Common myeloid progenitor, CD34-positive (primary cell): ENCODE data around the gene DAGLA.

Source experiments
- CTCF ChIA-PET: fragments of 350-600 bp; sonication (Branson Sonifier 250); formaldehyde crosslinking; loops from one replicate; lab custom pipeline; 2021; ENCODE audit warnings: antibody characterized with exemption; lab: Charles Lee
- POLR2A ChIA-PET: fragments of 350-600 bp; sonication (Branson Sonifier 250); formaldehyde crosslinking; loops from one replicate; lab custom pipeline; 2021; ENCODE audit warnings: antibody characterized with exemption; lab: Charles Lee
- DNase-seq, 3 donors: peaks; one replicate each; pipeline versions ENCODE4 v3.0.0 to v3.0.0-alpha.2; 2013
- H3K27ac ChIP-seq, 2 experiments: 1 replicate in 1 of 2; 2 replicates in 1 of 2; pipeline ENCODE4 v1.7.0; 2013; ENCODE audit warnings: inconsistent platforms in 2 of 2, low read length in 2 of 2, mild to moderate bottlenecking in 2 of 2, low read depth in 1 of 2, moderate library complexity in 1 of 2; ENCODE audit not compliant: severe bottlenecking in 2 of 2, insufficient read depth in 1 of 2, poor library complexity in 1 of 2
- H3K27me3 ChIP-seq, 5 experiments: replicated peaks in 2 of 5; 1 replicate in 3 of 5; 2 replicates in 2 of 5; pipeline versions ENCODE4 v1.6.1 to v1.7.0; 2013; ENCODE audit warnings: low read length in 4 of 5, mild to moderate bottlenecking in 2 of 5, moderate library complexity in 2 of 5, inconsistent platforms in 1 of 5; ENCODE audit not compliant: insufficient read depth in 5 of 5, control insufficient read depth in 4 of 5
- H3K36me3 ChIP-seq, 4 experiments: 1 replicate in 2 of 4; 2 replicates in 2 of 4; pipeline versions ENCODE4 v1.6.1 to v1.7.0; 2013; ENCODE audit warnings: low read length in 3 of 4, control low read depth in 1 of 4, mild to moderate bottlenecking in 1 of 4; ENCODE audit not compliant: control insufficient read depth in 4 of 4, insufficient read depth in 4 of 4
- H3K4me1 ChIP-seq, 4 experiments: 1 replicate in 3 of 4; 2 replicates in 1 of 4; pipeline versions ENCODE4 v1.6.1 to v1.7.1; 2013; ENCODE audit warnings: low read length in 3 of 4, mild to moderate bottlenecking in 3 of 4, control low read depth in 1 of 4, inconsistent platforms in 1 of 4, moderate library complexity in 1 of 4; ENCODE audit not compliant: control insufficient read depth in 4 of 4, insufficient read depth in 4 of 4; ENCODE audit errors: control extremely low read depth in 1 of 4
- H3K4me3 ChIP-seq, 7 experiments: 1 replicate in 4 of 7; 2 replicates in 3 of 7; pipeline versions ENCODE4 v1.5.1 to v1.7.0; 2013; ENCODE audit warnings: mild to moderate bottlenecking in 7 of 7, low read length in 6 of 7, moderate library complexity in 6 of 7, inconsistent platforms in 2 of 7, low read depth in 2 of 7, control low read depth in 1 of 7; ENCODE audit not compliant: insufficient read depth in 4 of 7, control insufficient read depth in 1 of 7; ENCODE audit errors: extremely low read depth in 1 of 7
- H3K9me3 ChIP-seq, 5 experiments: 1 replicate in 4 of 5; 2 replicates in 1 of 5; pipeline versions ENCODE4 v1.6.1 to v1.7.1; 2013; ENCODE audit warnings: low read length in 4 of 5, mild to moderate bottlenecking in 2 of 5, inconsistent platforms in 1 of 5, low read depth in 1 of 5, moderate library complexity in 1 of 5; ENCODE audit not compliant: control insufficient read depth in 4 of 5, insufficient read depth in 2 of 5; ENCODE audit errors: control extremely low read depth in 1 of 5
- WGBS: methylation state at CpG from one replicate; pipeline ENCODE4 v1.1.5; 2013; ENCODE audit not compliant: insufficient coverage; 5-methylcytosine and 5-hydroxymethylcytosine counted together

Gene DAGLA

DNA sequence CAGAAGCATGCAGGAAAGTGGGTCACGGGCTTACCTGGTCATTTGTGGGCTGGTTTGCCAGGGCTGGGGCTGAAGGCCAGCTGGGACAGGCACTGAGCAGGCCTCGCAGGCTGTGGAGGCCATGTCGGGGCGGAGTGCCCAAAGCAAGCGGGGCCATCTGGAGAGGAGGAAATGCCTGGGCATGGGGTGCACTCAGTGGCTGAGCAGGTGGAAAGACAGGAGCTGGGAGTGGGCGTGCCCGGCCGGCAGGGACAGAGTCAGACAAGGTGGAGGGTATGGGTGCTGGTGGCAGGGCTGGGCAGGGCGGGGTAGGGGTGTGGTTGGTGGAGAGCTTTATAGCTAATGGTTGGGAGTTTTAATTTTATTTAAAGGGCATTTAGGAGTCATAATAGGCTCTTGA is 27.4 kb downstream of the DAGLA start:
- POLR2A ChIA-PET, result no interaction called here
- DNase-seq, result no peak
- 95% methylated on average over 9 of the region's 9 CpGs for WGBS
- Histone ChIP-seq H3K27me3 (no peaks in the 10 kb centered on the region), H3K4me1 (peaks cover 0 to 7% (median 6%) of the 10 kb centered on the region in 4 experiments), H3K4me3 (no peak overlapping the region), H3K36me3 (no peaks in the 10 kb centered on the region), H3K27ac (no peak overlapping the region), H3K9me3 (no peaks in the 10 kb centered on the region)
- CTCF ChIA-PET, result interaction anchor here (1.5 to 3.4 kb wide), 2 partner anchors 9 to 26 kb away, joined by 4 to 12 read pairs; no protein-coding TSS in a partner anchor

DNA sequence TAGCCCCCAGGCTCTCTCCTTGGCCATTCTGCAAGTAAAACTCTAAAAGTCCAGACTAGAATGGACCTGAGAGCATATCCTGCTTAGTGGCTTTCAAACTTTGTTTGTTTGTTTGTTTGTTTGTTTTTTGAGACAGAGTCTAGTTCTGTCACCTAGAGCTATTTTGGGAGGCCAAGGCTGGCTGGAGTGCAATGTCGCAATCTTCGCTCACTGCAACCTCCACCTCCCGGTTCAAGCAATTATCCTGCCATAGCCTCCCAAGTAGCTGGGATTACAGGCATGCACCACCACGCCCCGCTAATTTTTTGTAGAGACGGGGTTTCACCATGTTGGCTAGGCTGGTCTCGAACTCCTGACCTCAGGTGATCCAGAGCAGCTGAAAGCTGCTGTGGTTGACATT is 28.9 kb downstream of the DAGLA start:
- 99% methylated on average over 7 of the region's 7 CpGs for WGBS
- Histone ChIP-seq H3K27ac (no peak overlapping the region), H3K4me3 (no peak overlapping the region), H3K9me3 (no peaks in the 10 kb centered on the region), H3K36me3 (no peaks in the 10 kb centered on the region), H3K4me1 (no peaks in the 10 kb centered on the region), H3K27me3 (no peaks in the 10 kb centered on the region)
- ChIA-PET POLR2A (interaction anchor here (0.6 kb wide), 1 partner anchor 12 kb away, joined by 3 read pairs; no protein-coding TSS in a partner anchor), CTCF (interaction anchor here (0.7 to 3.4 kb wide), 8 partner anchors 8 to 40 kb away, joined by 3 to 12 read pairs (median 4); no protein-coding TSS in a partner anchor)
- no peak for DNase-seq

- Histone ChIP-seq H3K9me3 (no peaks in the 10 kb centered on the region), H3K27me3 (no peaks in the 10 kb centered on the region), H3K4me3 (no peak overlapping the region), H3K4me1 (no peaks in the 10 kb centered on the region), H3K27ac (no peak overlapping the region), H3K36me3 (no peaks in the 10 kb centered on the region)
- ChIA-PET CTCF (interaction anchor here (1.0 to 3.4 kb wide), 7 partner anchors 8 to 39 kb away, joined by 3 to 12 read pairs (median 4); no protein-coding TSS in a partner anchor), POLR2A (no interaction called here)
- whole genome bisulfite sequencing, result 92% methylated on average over 6 of the region's 7 CpGs
- DNase-seq, result no peak
Observed at GRCh38 chr11:61709572-61709971, 29.4 kb downstream of the DAGLA start.

DNA sequence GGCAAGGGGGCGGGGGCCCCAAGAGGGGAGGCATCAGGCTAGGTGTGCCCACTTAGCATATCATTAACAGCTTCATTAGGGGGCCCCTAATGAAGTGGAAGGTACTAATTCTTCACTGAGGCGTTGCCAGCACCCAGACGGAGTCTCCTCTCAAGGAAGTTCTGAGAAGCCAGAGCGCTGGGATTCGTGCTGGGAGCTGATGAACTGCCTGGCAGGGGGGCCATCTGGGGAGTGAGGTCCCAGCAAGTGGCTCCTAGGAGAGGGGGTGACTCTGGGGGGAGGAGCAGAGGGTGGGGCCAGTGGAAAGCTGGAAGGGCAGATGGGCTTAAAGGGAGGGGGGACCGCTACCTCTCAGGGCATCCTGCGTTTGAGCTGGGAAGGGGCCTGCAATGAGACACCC is 29.8 kb downstream of the DAGLA start:
- H3K4me3 ChIP-seq, result no peak overlapping the region
- DNase-seq, result no peak
- H3K27ac ChIP-seq, result no peak overlapping the region
- H3K9me3 ChIP-seq, result no peaks in the 10 kb centered on the region
- POLR2A ChIA-PET, result no interaction called here
- 94% methylated on average over 7 of the region's 7 CpGs for WGBS
- CTCF ChIA-PET, result interaction anchor here (1.0 to 3.4 kb wide), 7 partner anchors 8 to 39 kb away, joined by 3 to 12 read pairs (median 4); no protein-coding TSS in a partner anchor
- H3K27me3 ChIP-seq, result no peaks in the 10 kb centered on the region
- no peaks in the 10 kb centered on the region for H3K4me1 ChIP-seq
- no peaks in the 10 kb centered on the region for H3K36me3 ChIP-seq

- ChIA-PET CTCF (interaction anchor here (1.3 to 3.4 kb wide), 5 partner anchors 13 to 38 kb away, joined by 3 to 12 read pairs (median 4); no protein-coding TSS in a partner anchor), POLR2A (no interaction called here)
- Histone ChIP-seq H3K4me3 (no peak overlapping the region), H3K27me3 (no peaks in the 10 kb centered on the region), H3K36me3 (no peaks in the 10 kb centered on the region), H3K4me1 (peaks cover 0 to 4% (median 1%) of the 10 kb centered on the region in 4 experiments), H3K9me3 (no peaks in the 10 kb centered on the region), H3K27ac (no peak overlapping the region)
- 98% methylated on average over 12 of the region's 14 CpGs for WGBS
- no peak for DNase-seq
Observed at GRCh38 chr11:61711037-61711436, 30.8 kb downstream of the DAGLA start.

- Histone ChIP-seq H3K4me3 (no peak overlapping the region), H3K27me3 (no peaks in the 10 kb centered on the region), H3K9me3 (no peaks in the 10 kb centered on the region), H3K4me1 (peaks cover 0 to 8% (median 4%) of the 10 kb centered on the region in 4 experiments), H3K36me3 (no peaks in the 10 kb centered on the region), H3K27ac (no peak overlapping the region)
- ChIA-PET POLR2A (no interaction called here), CTCF (interaction anchor here (1.3 to 1.8 kb wide), 3 partner anchors 13 to 36 kb away, joined by 3 to 4 read pairs (median 3); no protein-coding TSS in a partner anchor)
- WGBS, result 97% methylated on average over 5 of the region's 6 CpGs
- DNase-seq, result no peak
Observed at GRCh38 chr11:61711498-61711897, 31.3 kb downstream of the DAGLA start.

DNA sequence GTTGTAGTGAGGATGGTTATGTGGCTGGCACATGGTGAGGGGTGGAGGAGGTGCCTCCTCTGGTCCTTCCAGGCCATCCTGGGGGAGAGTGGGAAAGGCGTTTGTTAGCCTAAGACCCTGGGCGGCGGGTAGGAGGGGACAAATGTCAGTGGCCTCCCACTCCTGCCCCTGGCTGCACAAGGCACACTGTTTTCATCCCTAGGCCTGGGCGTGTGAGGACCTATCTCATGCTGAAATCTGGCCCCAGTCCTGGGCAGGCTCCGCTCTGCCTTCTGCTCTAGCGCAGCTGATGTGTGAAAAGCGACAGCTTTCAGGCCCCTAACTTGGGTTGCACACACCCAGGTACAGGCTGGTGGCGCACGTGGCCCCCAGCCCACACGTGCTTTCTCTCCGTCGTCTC is 32.1 kb downstream of the DAGLA start:
- ChIA-PET POLR2A (no interaction called here), CTCF (interaction anchor here (1.2 to 4.4 kb wide), 3 partner anchors 9 to 21 kb away, joined by 3 to 19 read pairs (median 4); no protein-coding TSS in a partner anchor)
- DNase-seq, result no peak
- 100% methylated on average over 7 of the region's 12 CpGs for WGBS
- Histone ChIP-seq H3K27ac (no peak overlapping the region), H3K4me3 (no peak overlapping the region), H3K27me3 (no peaks in the 10 kb centered on the region), H3K9me3 (no peaks in the 10 kb centered on the region), H3K4me1 (peaks cover 0 to 15% (median 9%) of the 10 kb centered on the region in 4 experiments), H3K36me3 (no peaks in the 10 kb centered on the region)
